Endothelial cell of umbilical vein (primary cell): Measurements from ENCODE around the gene SKA1. TPM values are rescaled to one million over a fixed set of nuclear protein-coding genes. Genes with fewer than 3 reads are reported as not detected.

Experiments used
- BruUV-seq: library from RNA; stranded (reverse); fragments of 400-500 nt; replicated peaks from 2 replicates; lab custom pipeline; 2021; lab: Mats Ljungman, UMichigan
- CTCF ChIA-PET: fragments of 300-600, 350-600 bp; sonication (Branson Sonifier 250); formaldehyde crosslinking; loops from one replicate; lab custom pipeline; 2021; ENCODE audit warnings: antibody characterized with exemption, inconsistent platforms; lab: Charles Lee
- POLR2A ChIA-PET: fragments of 300-600, 350-600 bp; sonication (Branson Sonifier 250); formaldehyde crosslinking; loops from one replicate; lab custom pipeline; 2021; ENCODE audit warnings: antibody characterized with exemption, inconsistent platforms; lab: Charles Lee
- DNase-seq: peaks from one replicate; pipeline ENCODE4 v3.0.0-alpha.2; 2011; ENCODE audit warnings: low read depth, low spot score
- FAIRE-seq: peaks from 2 replicates; lab custom pipeline; 2011; peaks lifted over from hg19 to GRCh38; lab: Jason Lieb, UNC
- H2AFZ ChIP-seq: 2 replicates; pipeline ENCODE4 v1.6.0; 2012; ENCODE audit warnings: low read depth, low read length, control low read depth, inconsistent platforms
- H3K27ac ChIP-seq: 2 replicates; pipeline ENCODE4 v1.5.1; 2011; ENCODE audit warnings: low read depth, mild to moderate bottlenecking, control low read depth, low read length, moderate library complexity; ENCODE audit not compliant: insufficient read depth
- H3K27me3 ChIP-seq, 2 experiments: 2 replicates each; pipeline versions ENCODE4 v1.6.0 to v1.6.1; 2011; ENCODE audit warnings: low read length in 2 of 2, mixed read lengths in 1 of 2; ENCODE audit not compliant: control insufficient read depth in 2 of 2, insufficient read depth in 2 of 2
- H3K36me3 ChIP-seq, 2 experiments: 2 replicates in 1 of 2; 3 replicates in 1 of 2; pipeline ENCODE4 v1.5.1; 2011; ENCODE audit warnings: low read length in 2 of 2, mild to moderate bottlenecking in 1 of 2, moderate library complexity in 1 of 2; ENCODE audit not compliant: control insufficient read depth in 2 of 2, insufficient read depth in 2 of 2; ENCODE audit errors: extremely low read depth in 1 of 2
- H3K4me1 ChIP-seq: 3 replicates; pipeline ENCODE4 v1.5.1; 2011; ENCODE audit warnings: mild to moderate bottlenecking, low read length; ENCODE audit not compliant: control insufficient read depth, insufficient read depth; ENCODE audit errors: extremely low read depth
- H3K4me2 ChIP-seq: 2 replicates; pipeline ENCODE4 v1.6.1; 2011; ENCODE audit warnings: low read length, control low read depth, mixed read lengths; ENCODE audit not compliant: insufficient read depth
- H3K4me3 ChIP-seq, 3 experiments: fragments of 200-600 bp in 1 of 3; sonication (generic), shearing (Covaris generic) in 1 of 3; replicated peaks in 1 of 3; 2 replicates each; pipeline ENCODE4 v1.5.1; 2011 to 2016; ENCODE audit warnings: control low read depth in 3 of 3, low read length in 3 of 3, mild to moderate bottlenecking in 2 of 3, inconsistent platforms in 1 of 3, low read depth in 1 of 3, moderate library complexity in 1 of 3; ENCODE audit not compliant: insufficient read depth in 1 of 3
- H3K79me2 ChIP-seq: 2 replicates; pipeline ENCODE4 v1.6.0; 2012; ENCODE audit warnings: low read length, inconsistent platforms; ENCODE audit not compliant: control insufficient read depth, insufficient read depth
- H3K9ac ChIP-seq: replicated peaks from 2 replicates; pipeline ENCODE3; 2011; ENCODE audit warnings: low read length, control low read depth; ENCODE audit not compliant: insufficient read depth; ENCODE audit errors: extremely low read depth
- H3K9me1 ChIP-seq: replicated peaks from 3 replicates; pipeline ENCODE4 v1.6.0; 2011; ENCODE audit warnings: mild to moderate bottlenecking, low read length; ENCODE audit not compliant: control insufficient read depth, insufficient read depth; ENCODE audit errors: extremely low read depth
- H3K9me3 ChIP-seq: replicated peaks from 2 replicates; pipeline ENCODE4 v1.5.1; 2012; ENCODE audit warnings: low read length, inconsistent platforms; ENCODE audit not compliant: control insufficient read depth, insufficient read depth
- H4K20me1 ChIP-seq: replicated peaks from 2 replicates; pipeline ENCODE3; 2011; ENCODE audit warnings: mild to moderate bottlenecking, low read length; ENCODE audit not compliant: control insufficient read depth, insufficient read depth; ENCODE audit errors: extremely low read depth
- EZH2 ChIP-seq: IDR thresholded peaks from 2 replicates; pipeline ENCODE4 v1.6.1; 2012; ENCODE audit warnings: borderline replicate concordance, low read depth, mild to moderate bottlenecking, moderate library complexity, low read length, inconsistent platforms; ENCODE audit not compliant: severe bottlenecking
- FOS ChIP-seq: IDR thresholded peaks from 2 replicates; pipeline ENCODE4 v1.6.1; 2011; ENCODE audit warnings: mild to moderate bottlenecking, low read length, moderate library complexity, borderline replicate concordance; ENCODE audit not compliant: insufficient read depth
- GATA2 ChIP-seq: IDR thresholded peaks from 2 replicates; pipeline ENCODE4 v1.7.0; 2011; ENCODE audit warnings: low read depth, mild to moderate bottlenecking, moderate library complexity, mixed read lengths, low read length; ENCODE audit not compliant: insufficient read length, insufficient read depth
- JUN ChIP-seq: IDR thresholded peaks from 2 replicates; pipeline ENCODE4 v1.6.1; 2011; ENCODE audit warnings: borderline replicate concordance, low read depth; ENCODE audit not compliant: insufficient read length, insufficient read depth
- MYC ChIP-seq: IDR thresholded peaks from one replicate; pipeline ENCODE4 v1.6.1; 2011; ENCODE audit warnings: mild to moderate bottlenecking, low read depth, low read length
- POLR2A ChIP-seq: IDR thresholded peaks from 2 replicates; pipeline ENCODE4 v1.6.1; 2012; ENCODE audit warnings: low read depth, mild to moderate bottlenecking, control low read depth, low read length
- POLR2AphosphoS5 ChIP-seq: IDR thresholded peaks from 2 replicates; pipeline ENCODE4 v1.6.1; 2012; ENCODE audit warnings: low read depth, mild to moderate bottlenecking, control low read depth, low read length, moderate library complexity; ENCODE audit not compliant: insufficient read depth
- dilution Hi-C: fragments of 300-500 bp; cut with MboI; formaldehyde crosslinking; loops from one replicate; pipeline ENCODE4 v1.15.0; 2019; ENCODE audit warnings: low sequenced_read_pairs; ENCODE audit not compliant: extremely low pct_ligation_motif_present
- intact Hi-C: fragments of 100-400 bp; cut with micrococcal nuclease; formaldehyde crosslinking; loops from one replicate; pipeline ENCODE4 v1.10.0; 2022
- polyA plus RNA-seq, 4 experiments: library from polyadenylated mRNA; depleted of rRNA in 3 of 4; stranded (reverse) in 3 of 4; unstranded in 1 of 4; fragments of >200 nt; gene quantifications; 2 replicates each; pipeline versions ENCODE4 v1.2.1 to v1.2.3, GENCODE V29; 2011 to 2012; ENCODE audit warnings: missing spikeins in 1 of 4
- total RNA-seq: library from RNA; stranded (reverse); gene quantifications from 2 replicates; pipeline ENCODE4 v1.2.3, GENCODE V29; 2021
- TF ChIP-seq, protein P1 (sequence below): IDR thresholded peaks from 2 replicates; pipeline ENCODE4 v1.6.1; 2011; ENCODE audit not compliant: insufficient read depth, insufficient read length
- TF ChIP-seq, protein P2 (sequence below), 2 donors: IDR thresholded peaks; 1 replicate in 1 of 2; 2 replicates in 1 of 2; pipeline ENCODE4 v1.5.1; 2011; ENCODE audit warnings: low read length in 2 of 2, mild to moderate bottlenecking in 2 of 2, moderate library complexity in 2 of 2, control low read depth in 1 of 2, inconsistent platforms in 1 of 2, low read depth in 1 of 2; ENCODE audit not compliant: insufficient read depth in 1 of 2; ENCODE audit errors: extremely low read depth in 1 of 2

Gene SKA1
- total and polyA plus RNA-seq, 2 donors (not counting 3 experiments of a cell fraction or from before 2014, with no cell fraction given) = 8.7 to 23.9 TPM

DNA sequence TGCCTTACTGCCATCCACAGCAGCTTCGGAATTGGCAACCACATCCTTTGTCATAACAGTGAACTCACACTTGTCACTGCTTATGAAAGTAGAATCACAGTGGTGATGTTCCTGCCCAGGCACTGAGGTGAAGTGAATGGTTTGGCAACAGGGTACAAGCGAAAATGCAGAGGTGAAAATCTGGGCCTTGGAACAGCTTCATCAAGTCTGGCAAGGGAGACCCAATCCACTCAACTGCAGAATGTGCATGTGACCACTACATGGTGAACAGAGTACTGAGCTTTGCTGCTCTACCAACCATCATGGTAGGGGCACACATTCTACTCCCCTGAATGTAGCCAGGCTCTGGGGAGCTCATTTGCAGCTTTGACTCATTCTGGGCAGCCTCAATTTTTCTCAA lies 15.0 kb upstream of the SKA1 start:
- Histone ChIP-seq H3K4me2 (no peak overlapping the region), H4K20me1 (no peaks in the 10 kb centered on the region), H2AFZ (no peak overlapping the region), H3K79me2 (no peaks in the 10 kb centered on the region), H3K4me3 (no peak overlapping the region), H3K27ac (no peak overlapping the region), H3K9me1 (no peaks in the 10 kb centered on the region), H3K27me3 (peaks cover 12 to 14% of the 10 kb centered on the region in 2 experiments), H3K9me3 (no peaks in the 10 kb centered on the region), H3K4me1 (peaks cover 4% of the 10 kb centered on the region), H3K9ac (no peak overlapping the region), H3K36me3 (no peaks in the 10 kb centered on the region)
- DNase-seq = no peak
- intact Hi-C loops (loop anchor here (5.0 kb wide), 2 partner anchors 67 to 158 kb away; no protein-coding TSS in a partner anchor), dilution Hi-C loops (no loop called here)
- FAIRE-seq = no peak
- ChIA-PET POLR2A (no interaction called here), CTCF (interaction anchor here (5.6 kb wide), 1 partner anchor 143 kb away, joined by 199 read pairs; no protein-coding TSS in a partner anchor)
- TF ChIP-seq EZH2 = no peak
- no peak for TF ChIP-seq GATA2
- TF ChIP-seq, protein P1, sequence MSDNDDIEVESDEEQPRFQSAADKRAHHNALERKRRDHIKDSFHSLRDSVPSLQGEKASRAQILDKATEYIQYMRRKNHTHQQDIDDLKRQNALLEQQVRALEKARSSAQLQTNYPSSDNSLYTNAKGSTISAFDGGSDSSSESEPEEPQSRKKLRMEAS = no peak
- no peak for TF ChIP-seq POLR2A
- no peak for TF ChIP-seq JUN
- TF ChIP-seq, protein P2, sequence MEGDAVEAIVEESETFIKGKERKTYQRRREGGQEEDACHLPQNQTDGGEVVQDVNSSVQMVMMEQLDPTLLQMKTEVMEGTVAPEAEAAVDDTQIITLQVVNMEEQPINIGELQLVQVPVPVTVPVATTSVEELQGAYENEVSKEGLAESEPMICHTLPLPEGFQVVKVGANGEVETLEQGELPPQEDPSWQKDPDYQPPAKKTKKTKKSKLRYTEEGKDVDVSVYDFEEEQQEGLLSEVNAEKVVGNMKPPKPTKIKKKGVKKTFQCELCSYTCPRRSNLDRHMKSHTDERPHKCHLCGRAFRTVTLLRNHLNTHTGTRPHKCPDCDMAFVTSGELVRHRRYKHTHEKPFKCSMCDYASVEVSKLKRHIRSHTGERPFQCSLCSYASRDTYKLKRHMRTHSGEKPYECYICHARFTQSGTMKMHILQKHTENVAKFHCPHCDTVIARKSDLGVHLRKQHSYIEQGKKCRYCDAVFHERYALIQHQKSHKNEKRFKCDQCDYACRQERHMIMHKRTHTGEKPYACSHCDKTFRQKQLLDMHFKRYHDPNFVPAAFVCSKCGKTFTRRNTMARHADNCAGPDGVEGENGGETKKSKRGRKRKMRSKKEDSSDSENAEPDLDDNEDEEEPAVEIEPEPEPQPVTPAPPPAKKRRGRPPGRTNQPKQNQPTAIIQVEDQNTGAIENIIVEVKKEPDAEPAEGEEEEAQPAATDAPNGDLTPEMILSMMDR (IDR thresholded peaks at IDR 0.05; ENCODE audit: extremely low read depth in 1 of 2, insufficient read depth in 1 of 2, low read depth in 1 of 2, low read length in 2 of 2) = no peak
- no peak for TF ChIP-seq FOS
- TF ChIP-seq POLR2AphosphoS5 = no peak
- no peak for TF ChIP-seq MYC
- no TSS peak for BruUV-seq
